OCI-M2 (cell line): ENCODE measurements around the gene DGKI.

Experiments
- DNase-seq: peaks from one replicate; lab custom pipeline; 2025; ENCODE audit not compliant: unreplicated experiment; lab: John Stamatoyannopoulos, UW

Gene DGKI

GRCh38 chr7:137386966-137387365 is 459.8 kb downstream of the DGKI start:
- DNase-seq: no peak

GRCh38 chr7:137381045-137381444 is 465.7 kb downstream of the DGKI start:
- no peak for DNase-seq

- no peak for DNase-seq
Observed at GRCh38 chr7:137373507-137373906, 473.3 kb downstream of the DGKI start.

GRCh38 chr7:137371616-137372015 is 475.2 kb downstream of the DGKI start:
- no peak for DNase-seq

GRCh38 chr7:137366995-137367394 is 479.8 kb downstream of the DGKI start:
- DNase-seq: no peak

GRCh38 chr7:137363683-137364082 is 483.1 kb downstream of the DGKI start:
- DNase-seq: no peak

GRCh38 chr7:137360087-137360679 is 486.6 kb downstream of the DGKI start:
- no peak for DNase-seq

- no peak for DNase-seq
Observed at GRCh38 chr7:137354961-137355360, 491.8 kb downstream of the DGKI start.

GRCh38 chr7:137354396-137354795 is 492.4 kb downstream of the DGKI start:
- DNase-seq: no peak

- no peak for DNase-seq
Observed at GRCh38 chr7:137351941-137352340, 494.8 kb downstream of the DGKI start.

- no peak for DNase-seq
Observed at GRCh38 chr7:137345799-137346449, 500.9 kb downstream of the DGKI start.

- no peak for DNase-seq
Observed at GRCh38 chr7:137343281-137343841, 503.4 kb downstream of the DGKI start, which contains the start of gene PTN. Gene PTN, minus strand, starts transcription at chr7:137343733. Its CDS starts 88,760 bp downstream, at chr7:137254973.

- no peak for DNase-seq
Observed at GRCh38 chr7:137342828-137343261, 503.9 kb downstream of the DGKI start.

GRCh38 chr7:137342265-137342664 is 504.5 kb downstream of the DGKI start:
- no peak for DNase-seq

GRCh38 chr7:137337902-137338301 is 508.9 kb downstream of the DGKI start:
- no peak for DNase-seq

GRCh38 chr7:137335814-137336213 is 511.0 kb downstream of the DGKI start:
- DNase-seq: no peak

- DNase-seq: no peak
Observed at GRCh38 chr7:137331378-137331777, 515.4 kb downstream of the DGKI start.
